HG02678 (cell line): ENCODE results near the gene GPR6.

ENCODE experiments used
- ATAC-seq: cut with Tn5 transposase; IDR thresholded peaks from one replicate; pipeline ENCODE4 v1.9.1; 2021; ENCODE audit warnings: mild to moderate bottlenecking, moderate library complexity; ENCODE audit not compliant: unreplicated experiment

The GPR6 gene

GRCh38 chr6:109978174-109979032 is at the start of gene GPR6:
GPR6 (plus strand) TSS chr6:109978311; CDS start chr6:109979113, 802 bp downstream.
- no peak for ATAC-seq

GRCh38 chr6:109934293-109934692 is 43.8 kb upstream of the GPR6 start:
- ATAC-seq: no peak

- no peak for ATAC-seq
Measured at GRCh38 chr6:109939654-109940053, 38.5 kb upstream of the GPR6 start.

- ATAC-seq: no peak
Measured at GRCh38 chr6:109944448-109944847, 33.7 kb upstream of the GPR6 start.

GRCh38 chr6:109945091-109945490 is 33.0 kb upstream of the GPR6 start:
- ATAC-seq: no peak

GRCh38 chr6:109946979-109947378 is 31.1 kb upstream of the GPR6 start:
- no peak for ATAC-seq

GRCh38 chr6:109949281-109950065 is 28.6 kb upstream of the GPR6 start:
- no peak for ATAC-seq

- ATAC-seq: no peak
Measured at GRCh38 chr6:109955491-109955890, 22.6 kb upstream of the GPR6 start.

GRCh38 chr6:109958626-109959025 is 19.5 kb upstream of the GPR6 start:
- ATAC-seq: no peak

GRCh38 chr6:109961611-109962041 is 16.5 kb upstream of the GPR6 start:
- ATAC-seq: no peak

- no peak for ATAC-seq
Measured at GRCh38 chr6:109962271-109962670, 15.8 kb upstream of the GPR6 start.

GRCh38 chr6:109963598-109964170 is 14.4 kb upstream of the GPR6 start:
- no peak for ATAC-seq

- ATAC-seq: no peak
Measured at GRCh38 chr6:109964949-109965348, 13.2 kb upstream of the GPR6 start.

GRCh38 chr6:109966299-109966698 is 11.8 kb upstream of the GPR6 start:
- ATAC-seq: no peak

GRCh38 chr6:109977791-109978173 is 329 bp upstream of the GPR6 start:
- no peak for ATAC-seq

GRCh38 chr6:109979033-109979921 is 1.2 kb downstream of the GPR6 start:
- ATAC-seq: no peak

GRCh38 chr6:109984410-109984809 is 6.3 kb downstream of the GPR6 start:
- no peak for ATAC-seq

- no peak for ATAC-seq
Measured at GRCh38 chr6:109987196-109987595, 9.1 kb downstream of the GPR6 start.

- ATAC-seq: no peak
Measured at GRCh38 chr6:109991201-109992101, 13.3 kb downstream of the GPR6 start.
